HL-60 (cell line): ENCODE data around the gene FBXO24.

Source experiments
- GABPA ChIP-seq: IDR thresholded peaks from 2 replicates; pipeline ENCODE4 v1.6.1; 2012; ENCODE audit warnings: low read depth
- POLR2AphosphoS5 ChIP-seq: IDR thresholded peaks from 2 replicates; pipeline ENCODE4 v1.6.1; 2012; ENCODE audit warnings: low read depth
- REST ChIP-seq: IDR thresholded peaks from 2 replicates; pipeline ENCODE4 v1.6.1; 2012; ENCODE audit warnings: low read depth; ENCODE audit not compliant: insufficient replicate concordance
- SPI1 ChIP-seq: IDR thresholded peaks from 2 replicates; pipeline ENCODE4 v1.6.1; 2012; ENCODE audit warnings: low read depth, mild to moderate bottlenecking, borderline replicate concordance
- TF ChIP-seq, protein P1 (sequence below): IDR thresholded peaks from one replicate; pipeline ENCODE4 v1.5.1; 2011; ENCODE audit warnings: low read length, control low read depth, inconsistent platforms; ENCODE audit not compliant: insufficient read depth

DNA sequence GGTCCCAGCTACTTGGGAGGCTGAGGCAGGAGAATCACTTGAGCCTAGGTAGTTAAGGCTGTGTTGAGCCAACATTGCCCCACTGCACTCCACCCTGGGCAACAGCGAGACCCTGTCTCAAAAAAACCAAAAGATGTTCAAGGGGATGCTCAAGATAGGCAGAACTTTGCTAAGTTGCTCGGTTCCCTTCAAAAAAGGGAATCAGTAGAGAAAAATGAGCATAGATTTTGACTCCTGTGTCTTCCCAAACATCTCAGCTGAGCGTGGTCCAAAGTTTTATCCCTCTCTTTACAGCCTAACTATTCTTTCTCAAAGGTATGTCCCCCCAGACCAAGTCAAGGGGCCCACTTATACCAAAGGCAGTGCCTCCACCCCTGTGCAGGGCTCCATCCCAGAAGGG is 33.1 kb upstream of the FBXO24 start:
- TF ChIP-seq, protein P1, sequence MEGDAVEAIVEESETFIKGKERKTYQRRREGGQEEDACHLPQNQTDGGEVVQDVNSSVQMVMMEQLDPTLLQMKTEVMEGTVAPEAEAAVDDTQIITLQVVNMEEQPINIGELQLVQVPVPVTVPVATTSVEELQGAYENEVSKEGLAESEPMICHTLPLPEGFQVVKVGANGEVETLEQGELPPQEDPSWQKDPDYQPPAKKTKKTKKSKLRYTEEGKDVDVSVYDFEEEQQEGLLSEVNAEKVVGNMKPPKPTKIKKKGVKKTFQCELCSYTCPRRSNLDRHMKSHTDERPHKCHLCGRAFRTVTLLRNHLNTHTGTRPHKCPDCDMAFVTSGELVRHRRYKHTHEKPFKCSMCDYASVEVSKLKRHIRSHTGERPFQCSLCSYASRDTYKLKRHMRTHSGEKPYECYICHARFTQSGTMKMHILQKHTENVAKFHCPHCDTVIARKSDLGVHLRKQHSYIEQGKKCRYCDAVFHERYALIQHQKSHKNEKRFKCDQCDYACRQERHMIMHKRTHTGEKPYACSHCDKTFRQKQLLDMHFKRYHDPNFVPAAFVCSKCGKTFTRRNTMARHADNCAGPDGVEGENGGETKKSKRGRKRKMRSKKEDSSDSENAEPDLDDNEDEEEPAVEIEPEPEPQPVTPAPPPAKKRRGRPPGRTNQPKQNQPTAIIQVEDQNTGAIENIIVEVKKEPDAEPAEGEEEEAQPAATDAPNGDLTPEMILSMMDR, result no peak
- TF ChIP-seq SPI1 (no peak), POLR2AphosphoS5 (no peak), REST (no peak), GABPA (no peak)
